OCI-LY1 (cell line): Measurements from ENCODE around the gene CSH1.
"Not testable (repeated sequence)": the region's sequence is repeated elsewhere in the genome, so short reads cannot be mapped to it uniquely, and the experiment has no call there.

Experiments
- CTCF ChIP-seq: fragments of 200-600 bp; sonication (generic), shearing (Covaris generic); IDR thresholded peaks from 2 replicates; pipeline ENCODE4 v1.5.1; 2017; ENCODE audit warnings: mild to moderate bottlenecking, antibody characterized with exemption, low read length, moderate library complexity, mixed read lengths
- EZH2 ChIP-seq: fragments of 200-600 bp; sonication (generic), shearing (Covaris generic); IDR thresholded peaks from 2 replicates; pipeline ENCODE4 v1.8.0; 2017; ENCODE audit warnings: borderline replicate concordance, mixed run types, mild to moderate bottlenecking, antibody characterized with exemption, low read length, moderate library complexity, mixed read lengths

GRCh38 chr17:63904796-63905195 is 8.4 kb upstream of the CSH1 start:
- TF ChIP-seq CTCF, EZH2: not testable (repeated sequence)
